ENCODE results near the gene NDOR1.
"Not testable (repeated sequence)": the region's sequence is repeated elsewhere in the genome, so short reads cannot be mapped to it uniquely, and the experiment has no call there.

Gene NDOR1

GRCh38 chr9:137244486-137245449 is 39.3 kb downstream of the NDOR1 start:
- DNase-seq (ENCODE audit: low read depth), result no peak

GRCh38 chr9:137245450-137246421 is 40.2 kb downstream of the NDOR1 start:
- DNase-seq (ENCODE audit: low read depth), result no peak

- DNase-seq (ENCODE audit: low read depth), result no peak
These were observed 41.8 kb downstream of the NDOR1 start for GRCh38 chr9:137247135-137247915.

- no peak for DNase-seq (ENCODE audit: low read depth)
These were observed 42.3 kb downstream of the NDOR1 start for GRCh38 chr9:137247916-137248175.

GRCh38 chr9:137250329-137251193 is 45.1 kb downstream of the NDOR1 start:
- no peak for DNase-seq (ENCODE audit: low read depth)

GRCh38 chr9:137251194-137251461 is 45.6 kb downstream of the NDOR1 start, which contains the start of gene STPG3:
TSS of gene STPG3 (plus strand) at chr9:137251286. CDS start at chr9:137251287, 1 bp downstream.
- DNase-seq (ENCODE audit: low read depth), result no peak

- DNase-seq (ENCODE audit: low read depth), result no peak
These were observed 46.2 kb downstream of the NDOR1 start for GRCh38 chr9:137251490-137252268.

GRCh38 chr9:137252555-137253506 is 47.3 kb downstream of the NDOR1 start:
- DNase-seq (ENCODE audit: low read depth), result no peak

- no peak for DNase-seq (ENCODE audit: low read depth)
These were observed 48.5 kb downstream of the NDOR1 start for GRCh38 chr9:137253717-137254623.

- peak; percentile 98 for DNase-seq (ENCODE audit: low read depth)
These were observed 49.3 kb downstream of the NDOR1 start, which contains the start of gene NELFB for GRCh38 chr9:137254624-137255447. TSS of gene NELFB (plus strand) at chr9:137255327.

- DNase-seq (ENCODE audit: low read depth), result no peak
These were observed 50.1 kb downstream of the NDOR1 start for GRCh38 chr9:137255448-137256114.

GRCh38 chr9:137256362-137256761 is 50.9 kb downstream of the NDOR1 start:
- no peak for DNase-seq (ENCODE audit: low read depth)

- no peak for DNase-seq (ENCODE audit: low read depth)
These were observed 51.4 kb downstream of the NDOR1 start for GRCh38 chr9:137256856-137257255.

- not testable (repeated sequence) for DNase-seq (ENCODE audit: low read depth)
These were observed 56.8 kb downstream of the NDOR1 start for GRCh38 chr9:137262173-137262908.

GRCh38 chr9:137262909-137263285 is 57.4 kb downstream of the NDOR1 start:
- DNase-seq (ENCODE audit: low read depth), result no peak

GRCh38 chr9:137263506-137263905 is 58.0 kb downstream of the NDOR1 start:
- no peak for DNase-seq (ENCODE audit: low read depth)

All from activated T-cell treated with anti-CD3 and anti-CD28 coated beads for 48 hours (primary cell).